Chondrocyte (in vitro differentiated cells): Measurements from ENCODE around the gene AGPAT2. TPM values are rescaled to one million over a fixed set of nuclear protein-coding genes. Genes with fewer than 3 reads are reported as not detected.

Source experiments
- DNase-seq: peaks from one replicate; pipeline ENCODE4 v3.0.0; 2021; ENCODE audit warnings: mixed read lengths, low spot score
- H3K27ac Mint-ChIP-seq: one replicate; pipeline ENCODE4 v1.8.0; 2021; ENCODE audit warnings: mild to moderate bottlenecking, moderate library complexity, mixed read lengths; ENCODE audit not compliant: unreplicated experiment
- H3K27me3 Mint-ChIP-seq: 2 replicates; pipeline ENCODE4 v1.8.0; 2021; ENCODE audit warnings: low read depth, mixed read lengths
- H3K36me3 Mint-ChIP-seq: 2 replicates; pipeline ENCODE4 v1.8.0; 2021; ENCODE audit warnings: low read depth, mixed read lengths
- H3K4me1 Mint-ChIP-seq: 2 replicates; pipeline ENCODE4 v1.8.0; 2021; ENCODE audit warnings: low read depth, mild to moderate bottlenecking, mixed read lengths
- H3K4me3 Mint-ChIP-seq: one replicate; pipeline ENCODE4 v1.8.0; 2021; ENCODE audit warnings: mild to moderate bottlenecking, moderate library complexity, mixed read lengths; ENCODE audit not compliant: unreplicated experiment
- H3K9me3 Mint-ChIP-seq: 2 replicates; pipeline ENCODE4 v1.8.0; 2021; ENCODE audit warnings: low read depth, mixed read lengths
- microRNA-seq: library from miRNA; unstranded; fragments of <30 nt; microRNA quantifications from one replicate; pipeline ENCODE4 v1.2.0, GENCODE V29; 2020; ENCODE audit warnings: borderline number of aligned reads
- total RNA-seq: library from RNA; stranded (reverse); gene quantifications from 3 replicates; pipeline ENCODE4 v1.2.1, GENCODE V29; 2021
- TF ChIP-seq, protein P1 (sequence below): fragments of 200-600 bp; sonication (generic); IDR thresholded peaks from 2 replicates; pipeline ENCODE4 v1.5.0; 2021; ENCODE audit warnings: antibody characterized with exemption, mild to moderate bottlenecking, moderate library complexity

Gene AGPAT2
- total RNA-seq, 1 donor from 2014 or later, result 39.8 TPM

DNA sequence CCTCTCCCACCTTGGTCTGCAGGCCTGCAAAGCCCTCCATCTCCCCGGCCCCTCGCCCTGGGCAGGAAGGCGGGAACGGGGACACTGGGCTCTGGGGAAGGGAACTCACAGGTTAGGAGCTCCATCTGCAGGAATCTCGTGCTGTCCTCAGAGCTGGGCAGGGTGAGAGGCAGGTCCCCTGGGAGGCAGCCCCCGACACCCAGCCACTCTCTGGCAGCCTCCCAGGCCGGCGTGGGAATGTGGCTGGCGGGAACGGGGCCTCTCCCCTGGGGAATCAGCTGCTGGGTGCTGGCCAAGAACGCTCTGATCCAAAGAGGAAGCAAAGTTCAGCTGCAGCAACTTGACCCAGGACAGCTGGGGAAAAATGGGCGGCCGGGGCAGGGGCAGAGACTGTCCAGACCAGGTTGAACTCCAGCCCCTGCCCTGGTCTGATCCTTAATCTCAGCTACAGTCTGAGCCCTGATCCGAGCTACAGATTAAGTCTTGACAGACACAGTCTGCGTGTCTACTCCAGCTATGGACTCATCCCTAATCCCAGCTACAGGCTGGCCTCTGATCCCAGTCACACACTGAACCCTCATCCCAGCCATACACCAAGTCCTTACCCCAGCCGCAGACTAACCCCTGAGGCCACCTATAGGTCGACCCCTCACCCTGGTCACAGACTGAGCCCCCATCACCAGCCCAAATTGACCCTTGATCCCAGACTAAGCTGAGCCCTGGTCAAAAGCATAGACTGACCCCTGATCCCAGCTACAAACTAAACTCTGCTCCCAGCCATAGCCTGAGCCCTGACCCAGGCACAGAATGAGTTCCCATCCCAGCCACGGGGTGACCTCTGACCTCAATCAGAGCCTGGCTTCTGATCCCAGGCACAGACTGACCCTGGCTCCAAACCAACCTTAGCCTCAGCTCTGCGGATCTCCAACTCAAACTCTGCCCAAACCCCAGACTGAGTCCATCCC lies 61.9 kb downstream of the AGPAT2 start:
- TF ChIP-seq, protein P1, sequence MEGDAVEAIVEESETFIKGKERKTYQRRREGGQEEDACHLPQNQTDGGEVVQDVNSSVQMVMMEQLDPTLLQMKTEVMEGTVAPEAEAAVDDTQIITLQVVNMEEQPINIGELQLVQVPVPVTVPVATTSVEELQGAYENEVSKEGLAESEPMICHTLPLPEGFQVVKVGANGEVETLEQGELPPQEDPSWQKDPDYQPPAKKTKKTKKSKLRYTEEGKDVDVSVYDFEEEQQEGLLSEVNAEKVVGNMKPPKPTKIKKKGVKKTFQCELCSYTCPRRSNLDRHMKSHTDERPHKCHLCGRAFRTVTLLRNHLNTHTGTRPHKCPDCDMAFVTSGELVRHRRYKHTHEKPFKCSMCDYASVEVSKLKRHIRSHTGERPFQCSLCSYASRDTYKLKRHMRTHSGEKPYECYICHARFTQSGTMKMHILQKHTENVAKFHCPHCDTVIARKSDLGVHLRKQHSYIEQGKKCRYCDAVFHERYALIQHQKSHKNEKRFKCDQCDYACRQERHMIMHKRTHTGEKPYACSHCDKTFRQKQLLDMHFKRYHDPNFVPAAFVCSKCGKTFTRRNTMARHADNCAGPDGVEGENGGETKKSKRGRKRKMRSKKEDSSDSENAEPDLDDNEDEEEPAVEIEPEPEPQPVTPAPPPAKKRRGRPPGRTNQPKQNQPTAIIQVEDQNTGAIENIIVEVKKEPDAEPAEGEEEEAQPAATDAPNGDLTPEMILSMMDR, result peak; percentile 84
- no peaks in the 10 kb centered on the region for H3K9me3 Mint-ChIP-seq
- no peak for DNase-seq
- peak overlapping the region; percentile 18 for H3K27ac Mint-ChIP-seq
- no peak overlapping the region for H3K4me3 Mint-ChIP-seq
- H3K27me3 Mint-ChIP-seq, result no peaks in the 10 kb centered on the region
- H3K36me3 Mint-ChIP-seq, result no peaks in the 10 kb centered on the region
- H3K4me1 Mint-ChIP-seq, result peaks cover 13% of the 10 kb centered on the region

DNA sequence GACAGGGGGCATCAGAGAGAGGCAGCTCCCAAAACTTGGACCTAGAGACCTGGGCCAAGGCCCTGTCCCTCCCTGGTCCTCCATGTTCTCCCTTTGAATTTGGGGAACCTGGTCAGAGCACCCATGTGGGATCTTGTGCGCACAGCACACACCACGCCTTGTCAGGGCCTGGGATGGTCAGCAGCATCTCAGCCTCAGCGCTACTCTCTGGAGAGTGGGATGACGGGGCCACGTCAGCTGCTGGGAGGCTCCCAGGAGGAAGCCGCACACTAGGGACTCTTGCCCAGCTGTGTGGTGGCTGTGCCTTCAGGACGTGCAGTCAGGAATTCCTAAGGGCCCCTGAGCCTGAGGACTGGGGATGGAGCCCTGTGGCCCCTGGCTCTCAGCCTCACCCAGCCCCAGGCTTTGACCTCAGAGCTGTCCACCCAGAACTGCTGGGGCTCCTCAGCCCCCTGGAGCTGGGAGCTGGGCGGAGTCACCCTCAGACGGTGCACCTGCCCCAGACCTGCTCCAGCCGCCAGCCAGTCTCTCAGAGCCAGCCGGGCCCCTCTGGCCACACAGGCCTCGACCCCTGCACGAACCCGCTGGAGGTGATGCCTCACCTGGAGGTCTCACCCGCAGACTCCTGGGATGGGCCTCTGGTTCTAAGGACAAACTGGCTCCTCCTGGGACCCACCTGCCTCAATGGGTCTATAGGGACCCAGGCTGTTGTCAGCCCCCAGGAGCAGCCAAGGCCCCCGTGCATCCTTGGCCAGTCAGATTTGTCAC lies 62.9 kb downstream of the AGPAT2 start:
- Mint-ChIP-seq H3K27me3 (no peaks in the 10 kb centered on the region), H3K9me3 (no peaks in the 10 kb centered on the region), H3K4me1 (peaks cover 13% of the 10 kb centered on the region), H3K4me3 (no peak overlapping the region), H3K36me3 (no peaks in the 10 kb centered on the region), H3K27ac (no peak overlapping the region)
- TF ChIP-seq, protein P1, result no peak
- DNase-seq, result no peak

DNA sequence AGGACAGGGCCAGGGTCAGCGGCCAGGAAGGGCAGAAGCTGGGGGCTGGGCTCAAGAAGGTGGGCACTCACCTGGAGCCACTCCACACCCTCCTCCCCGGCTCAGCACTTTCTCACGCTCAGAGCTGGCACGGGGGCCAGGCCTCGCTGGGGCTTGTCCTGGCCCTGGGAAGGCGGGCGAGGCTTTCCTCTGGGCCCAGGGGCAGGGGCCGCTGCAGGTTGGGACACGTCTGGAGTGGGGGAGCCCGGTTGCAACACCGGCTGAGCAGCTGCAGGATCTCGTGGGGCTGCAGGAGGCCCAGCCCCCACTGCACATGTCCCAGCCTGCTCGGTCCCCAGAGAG lies 63.4 kb downstream of the AGPAT2 start:
- H3K27me3 Mint-ChIP-seq, result no peaks in the 10 kb centered on the region
- peaks cover 13% of the 10 kb centered on the region for H3K4me1 Mint-ChIP-seq
- H3K9me3 Mint-ChIP-seq, result no peaks in the 10 kb centered on the region
- no peak overlapping the region for H3K27ac Mint-ChIP-seq
- no peaks in the 10 kb centered on the region for H3K36me3 Mint-ChIP-seq
- TF ChIP-seq, protein P1, result no peak
- DNase-seq, result no peak
- H3K4me3 Mint-ChIP-seq, result no peak overlapping the region

Small RNA genes lying within 50 kb of the gene (microRNA-seq; reads per million reads assigned to microRNA genes)
- gene MIR126, result 927 reads per million, percentile 78 among the genes with 10 or more reads in this experiment

Other genes starting within 250 kb of the AGPAT2 start
- 12.9 to 14.1 TPM (median 13.2 TPM) in 3 replicates for gene INPP5E, start 247.6 kb downstream of the AGPAT2 start, total RNA-seq
- gene SEC16A, start 204.4 kb downstream of the AGPAT2 start, total RNA-seq, result 91.7 to 95.7 TPM (median 93.4 TPM) in 3 replicates
- 11.6 to 28.7 TPM (median 27.5 TPM) in 3 replicates for gene NOTCH1, start 141.4 kb downstream of the AGPAT2 start, total RNA-seq
- 5.4 to 7.8 TPM (median 7.0 TPM) in 3 replicates for gene EGFL7, start 24.5 kb downstream of the AGPAT2 start, total RNA-seq
- 8.2 to 9.2 TPM (median 8.5 TPM) in 3 replicates for gene DIPK1B, start 25.1 kb upstream of the AGPAT2 start, total RNA-seq
- not detected in 3 replicates for gene LCN10, start 55.5 kb upstream of the AGPAT2 start, total RNA-seq
- gene LCN6, start 61.1 kb upstream of the AGPAT2 start, total RNA-seq, result not detected in 3 replicates
- gene LCN8, start 70.8 kb upstream of the AGPAT2 start, total RNA-seq, result not detected in 3 replicates
- not detected in 3 replicates for gene LCN15, start 77.1 kb upstream of the AGPAT2 start, total RNA-seq
- gene TMEM141, start 103.9 kb upstream of the AGPAT2 start, total RNA-seq, result 31.2 to 40.0 TPM (median 32.5 TPM) in 3 replicates
- 0.62 to 1.5 TPM (median 1.4 TPM) in 3 replicates for gene CCDC183, start 108.9 kb upstream of the AGPAT2 start, total RNA-seq
- 61.5 to 71.8 TPM (median 62.2 TPM) in 3 replicates for gene RABL6, start 120.5 kb upstream of the AGPAT2 start, total RNA-seq
- 6.3 to 7.5 TPM (median 7.4 TPM) in 3 replicates for gene AJM1, start 155.0 kb upstream of the AGPAT2 start, total RNA-seq
- gene PHPT1, start 162.0 kb upstream of the AGPAT2 start, total RNA-seq, result 165 to 193 TPM (median 192 TPM) in 3 replicates
- 7.7 to 9.2 TPM (median 7.7 TPM) in 3 replicates for gene MAMDC4, start 164.9 kb upstream of the AGPAT2 start, total RNA-seq
- gene EDF1, start 178.9 kb upstream of the AGPAT2 start, total RNA-seq, result 296 to 328 TPM (median 320 TPM) in 3 replicates
- 9.6 to 12.4 TPM (median 10.4 TPM) in 3 replicates for gene TRAF2, start 199.1 kb upstream of the AGPAT2 start, total RNA-seq